GM19193 (cell line): Measurements from ENCODE around the gene NCKIPSD.

ENCODE experiments used
- POLR2A ChIP-seq: IDR thresholded peaks from 4 replicates; pipeline ENCODE4 v1.6.1; 2011; ENCODE audit not compliant: insufficient read depth, insufficient read length; ENCODE audit errors: extremely low read depth

The NCKIPSD gene

GRCh38 chr3:48696601-48697000, 10.9 kb upstream of the NCKIPSD start:
- no peak for TF ChIP-seq POLR2A

- no peak for TF ChIP-seq POLR2A
Observed at GRCh38 chr3:48696156-48696555, 10.4 kb upstream of the NCKIPSD start.

GRCh38 chr3:48695393-48695753, 9.7 kb upstream of the NCKIPSD start:
- TF ChIP-seq POLR2A = no peak

- no peak for TF ChIP-seq POLR2A
Observed at GRCh38 chr3:48694610-48695392, 9.1 kb upstream of the NCKIPSD start.

- no peak for TF ChIP-seq POLR2A
Observed at GRCh38 chr3:48693826-48694225, 8.1 kb upstream of the NCKIPSD start.

- TF ChIP-seq POLR2A = no peak
Observed at GRCh38 chr3:48692551-48692950, 6.8 kb upstream of the NCKIPSD start.

- no peak for TF ChIP-seq POLR2A
Observed at GRCh38 chr3:48690846-48691458, 5.2 kb upstream of the NCKIPSD start.

- TF ChIP-seq POLR2A = no peak
Observed at GRCh38 chr3:48689384-48689783, 3.7 kb upstream of the NCKIPSD start.

GRCh38 chr3:48688737-48689075, 3.0 kb upstream of the NCKIPSD start:
- no peak for TF ChIP-seq POLR2A

- TF ChIP-seq POLR2A = peak; percentile 14
Observed at GRCh38 chr3:48688032-48688736, 2.5 kb upstream of the NCKIPSD start.

GRCh38 chr3:48687220-48687678, 1.5 kb upstream of the NCKIPSD start:
- TF ChIP-seq POLR2A = no peak

GRCh38 chr3:48686538-48687219, 964 bp upstream of the NCKIPSD start:
- TF ChIP-seq POLR2A = peak; percentile 2

- no peak for TF ChIP-seq POLR2A
Observed at GRCh38 chr3:48685293-48685602, 467 bp downstream of the NCKIPSD start.

- no peak for TF ChIP-seq POLR2A
Observed at GRCh38 chr3:48684480-48685143, 1.1 kb downstream of the NCKIPSD start.

GRCh38 chr3:48684054-48684349, 1.7 kb downstream of the NCKIPSD start:
- no peak for TF ChIP-seq POLR2A
